Mammary epithelial cell (primary cell): ENCODE measurements around the gene IFT81.

Experiments used
- EZH2 ChIP-seq: IDR thresholded peaks from 2 replicates; pipeline ENCODE4 v1.6.1; 2012; ENCODE audit warnings: low read length, inconsistent platforms, borderline replicate concordance
- TF ChIP-seq, protein P1 (sequence below), 2 donors: IDR thresholded peaks in 1 of 2; conservative IDR thresholded peaks in 1 of 2; 2 replicates each; pipeline ENCODE4 v1.5.1; 2011 to 2012; ENCODE audit warnings: inconsistent platforms in 2 of 2, low read length in 2 of 2, mild to moderate bottlenecking in 2 of 2, control low read depth in 1 of 2, low read depth in 1 of 2; ENCODE audit not compliant: insufficient read depth in 1 of 2; ENCODE audit errors: extremely low read depth in 1 of 2

DNA sequence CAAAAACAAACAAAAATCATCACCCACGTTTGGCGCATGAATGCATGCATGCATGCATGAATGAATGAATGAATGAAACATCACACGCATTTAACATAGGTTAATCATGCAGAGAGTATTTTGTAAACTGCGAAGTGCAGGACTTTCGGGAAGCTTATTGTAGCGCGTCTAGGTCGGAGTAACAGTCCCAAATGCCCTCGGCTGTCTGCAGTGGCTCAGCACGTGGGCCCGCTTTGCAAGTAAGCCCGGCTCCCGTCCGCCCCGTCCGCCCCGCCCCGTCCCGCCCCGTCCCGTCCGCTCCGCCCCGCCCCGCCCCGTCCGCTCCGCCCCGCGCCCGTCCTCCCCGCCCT is 263 bp upstream of the IFT81 start:
- TF ChIP-seq, protein P1, sequence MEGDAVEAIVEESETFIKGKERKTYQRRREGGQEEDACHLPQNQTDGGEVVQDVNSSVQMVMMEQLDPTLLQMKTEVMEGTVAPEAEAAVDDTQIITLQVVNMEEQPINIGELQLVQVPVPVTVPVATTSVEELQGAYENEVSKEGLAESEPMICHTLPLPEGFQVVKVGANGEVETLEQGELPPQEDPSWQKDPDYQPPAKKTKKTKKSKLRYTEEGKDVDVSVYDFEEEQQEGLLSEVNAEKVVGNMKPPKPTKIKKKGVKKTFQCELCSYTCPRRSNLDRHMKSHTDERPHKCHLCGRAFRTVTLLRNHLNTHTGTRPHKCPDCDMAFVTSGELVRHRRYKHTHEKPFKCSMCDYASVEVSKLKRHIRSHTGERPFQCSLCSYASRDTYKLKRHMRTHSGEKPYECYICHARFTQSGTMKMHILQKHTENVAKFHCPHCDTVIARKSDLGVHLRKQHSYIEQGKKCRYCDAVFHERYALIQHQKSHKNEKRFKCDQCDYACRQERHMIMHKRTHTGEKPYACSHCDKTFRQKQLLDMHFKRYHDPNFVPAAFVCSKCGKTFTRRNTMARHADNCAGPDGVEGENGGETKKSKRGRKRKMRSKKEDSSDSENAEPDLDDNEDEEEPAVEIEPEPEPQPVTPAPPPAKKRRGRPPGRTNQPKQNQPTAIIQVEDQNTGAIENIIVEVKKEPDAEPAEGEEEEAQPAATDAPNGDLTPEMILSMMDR (conservative IDR thresholded peaks at IDR 0.05 in 1 of 2, IDR thresholded peaks at IDR 0.05 in 1 of 2; ENCODE audit: extremely low read depth in 1 of 2, insufficient read depth in 1 of 2, low read depth in 1 of 2, low read length in 2 of 2): no peak
- TF ChIP-seq EZH2: no peak
